Measurements from ENCODE around the gene QRFPR.

DNA sequence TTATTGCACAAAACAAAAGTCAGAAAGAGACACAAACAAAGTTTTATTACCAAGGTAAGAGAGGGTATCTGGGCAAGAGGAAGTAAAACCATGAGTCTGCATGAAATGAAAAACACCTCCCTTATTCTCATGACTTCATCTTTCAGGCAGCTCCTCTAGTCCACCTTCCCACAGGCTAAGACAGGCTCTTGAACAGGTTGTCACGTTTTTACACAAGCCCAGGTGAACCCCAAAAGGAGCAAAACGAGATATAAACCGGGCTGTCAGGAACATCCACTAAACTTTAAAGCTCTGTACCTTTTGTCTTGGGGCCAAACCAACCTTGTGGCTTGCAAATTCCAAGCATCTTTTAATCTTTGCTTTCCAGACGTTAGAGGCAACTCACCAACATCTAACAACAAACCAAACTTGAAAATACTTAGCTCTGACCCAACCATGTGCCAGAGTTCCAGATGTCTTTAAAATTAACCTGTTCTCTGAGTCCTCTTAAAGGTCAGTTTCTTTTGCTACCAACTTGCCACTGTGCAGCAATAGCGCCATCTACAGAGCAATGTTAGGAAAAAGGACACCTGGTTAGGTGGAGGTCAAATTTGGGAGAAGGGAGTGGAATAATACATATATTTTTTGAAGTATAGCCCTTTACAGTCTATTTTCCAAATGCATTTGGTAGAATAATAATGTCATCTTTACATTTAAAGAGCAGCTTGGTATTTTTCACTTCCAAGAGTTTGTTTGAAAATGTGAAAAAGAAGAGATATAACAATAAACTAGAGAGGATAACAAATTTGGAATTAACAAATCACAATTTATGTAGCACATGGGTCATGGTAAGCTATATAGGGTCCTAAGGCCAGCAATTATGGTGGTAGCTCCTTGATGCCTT lies 73.1 kb downstream of the QRFPR start:
- TF ChIP-seq, protein P1, sequence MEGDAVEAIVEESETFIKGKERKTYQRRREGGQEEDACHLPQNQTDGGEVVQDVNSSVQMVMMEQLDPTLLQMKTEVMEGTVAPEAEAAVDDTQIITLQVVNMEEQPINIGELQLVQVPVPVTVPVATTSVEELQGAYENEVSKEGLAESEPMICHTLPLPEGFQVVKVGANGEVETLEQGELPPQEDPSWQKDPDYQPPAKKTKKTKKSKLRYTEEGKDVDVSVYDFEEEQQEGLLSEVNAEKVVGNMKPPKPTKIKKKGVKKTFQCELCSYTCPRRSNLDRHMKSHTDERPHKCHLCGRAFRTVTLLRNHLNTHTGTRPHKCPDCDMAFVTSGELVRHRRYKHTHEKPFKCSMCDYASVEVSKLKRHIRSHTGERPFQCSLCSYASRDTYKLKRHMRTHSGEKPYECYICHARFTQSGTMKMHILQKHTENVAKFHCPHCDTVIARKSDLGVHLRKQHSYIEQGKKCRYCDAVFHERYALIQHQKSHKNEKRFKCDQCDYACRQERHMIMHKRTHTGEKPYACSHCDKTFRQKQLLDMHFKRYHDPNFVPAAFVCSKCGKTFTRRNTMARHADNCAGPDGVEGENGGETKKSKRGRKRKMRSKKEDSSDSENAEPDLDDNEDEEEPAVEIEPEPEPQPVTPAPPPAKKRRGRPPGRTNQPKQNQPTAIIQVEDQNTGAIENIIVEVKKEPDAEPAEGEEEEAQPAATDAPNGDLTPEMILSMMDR (IDR thresholded peaks at IDR 0.05): peak in 10 of 12 donors; percentile 7 to 64 (median 33)
- no peak for TF ChIP-seq POLR2A (IDR thresholded peaks at IDR 0.05)

Measured in heart left ventricle (tissue), 13 donors.